Astrocyte (in vitro differentiated cells and primary cell): ENCODE measurements around the gene TMEM87A. TPM values are rescaled to one million over a fixed set of nuclear protein-coding genes. Genes with fewer than 3 reads are reported as not detected.
"Not testable (repeated sequence)": the region's sequence is repeated elsewhere in the genome, so short reads cannot be mapped to it uniquely, and the experiment has no call there.

Source experiments
- DNase-seq: peaks from one replicate; pipeline ENCODE4 v3.0.0-alpha.2; 2010; ENCODE audit warnings: low read depth
- FAIRE-seq: peaks from 2 replicates; lab custom pipeline; 2011; peaks lifted over from hg19 to GRCh38; lab: Jason Lieb, UNC
- H2AFZ ChIP-seq: 2 replicates; pipeline ENCODE4 v1.6.0; 2012; ENCODE audit warnings: low read depth, low read length, inconsistent platforms
- H3K27ac ChIP-seq: 2 replicates; pipeline ENCODE4 v1.5.1; 2011; ENCODE audit warnings: low read depth, low read length, inconsistent platforms
- H3K27me3 ChIP-seq: 2 replicates; pipeline ENCODE4 v1.6.0; 2011; ENCODE audit warnings: low read length, inconsistent platforms; ENCODE audit not compliant: insufficient read depth
- H3K36me3 ChIP-seq: 2 replicates; pipeline ENCODE4 v1.5.1; 2011; ENCODE audit warnings: low read length, inconsistent platforms; ENCODE audit not compliant: insufficient read depth
- H3K4me1 ChIP-seq: 2 replicates; pipeline ENCODE4 v1.5.1; 2011; ENCODE audit warnings: low read length, inconsistent platforms; ENCODE audit not compliant: insufficient read depth
- H3K4me2 ChIP-seq: 2 replicates; pipeline ENCODE4 v1.6.0; 2012; ENCODE audit warnings: low read length, inconsistent platforms
- H3K4me3 ChIP-seq: 2 replicates; pipeline ENCODE4 v1.5.1; 2011; ENCODE audit warnings: low read depth, mild to moderate bottlenecking, low read length, inconsistent platforms; ENCODE audit not compliant: insufficient read depth
- H3K79me2 ChIP-seq: 2 replicates; pipeline ENCODE4 v1.6.0; 2012; ENCODE audit warnings: mild to moderate bottlenecking, low read length, inconsistent platforms; ENCODE audit not compliant: insufficient read depth
- H3K9ac ChIP-seq: 2 replicates; pipeline ENCODE4 v1.6.0; 2012; ENCODE audit warnings: mild to moderate bottlenecking, low read length, inconsistent platforms
- H3K9me3 ChIP-seq: 2 replicates; pipeline ENCODE4 v1.5.1; 2012; ENCODE audit warnings: low read depth, mild to moderate bottlenecking, low read length, inconsistent platforms; ENCODE audit not compliant: insufficient read depth
- H4K20me1 ChIP-seq: 2 replicates; pipeline ENCODE4 v1.6.0; 2012; ENCODE audit warnings: low read length, inconsistent platforms; ENCODE audit not compliant: insufficient read depth
- H3K27ac Mint-ChIP-seq: one replicate; pipeline ENCODE4 v1.8.0; 2021; ENCODE audit warnings: mild to moderate bottlenecking, mixed read lengths; ENCODE audit not compliant: unreplicated experiment
- H3K27me3 Mint-ChIP-seq: one replicate; pipeline ENCODE4 v1.8.0; 2021; ENCODE audit warnings: low read depth, mixed read lengths; ENCODE audit not compliant: unreplicated experiment
- H3K36me3 Mint-ChIP-seq: one replicate; pipeline ENCODE4 v1.8.0; 2021; ENCODE audit warnings: low read depth, mixed read lengths; ENCODE audit not compliant: unreplicated experiment
- H3K4me1 Mint-ChIP-seq: one replicate; pipeline ENCODE4 v1.8.0; 2021; ENCODE audit warnings: low read depth, mixed read lengths; ENCODE audit not compliant: unreplicated experiment
- H3K4me3 Mint-ChIP-seq: one replicate; pipeline ENCODE4 v1.8.0; 2021; ENCODE audit warnings: mild to moderate bottlenecking, moderate library complexity, mixed read lengths; ENCODE audit not compliant: unreplicated experiment
- H3K9me3 Mint-ChIP-seq: one replicate; pipeline ENCODE4 v1.8.0; 2021; ENCODE audit warnings: mild to moderate bottlenecking, mixed read lengths; ENCODE audit not compliant: unreplicated experiment
- CTCF ChIP-seq: IDR thresholded peaks from 2 replicates; pipeline ENCODE4 v1.5.1; 2011; ENCODE audit warnings: low read depth, mild to moderate bottlenecking, inconsistent platforms, low read length, moderate library complexity; ENCODE audit not compliant: insufficient read depth
- EZH2 ChIP-seq: IDR thresholded peaks from 2 replicates; pipeline ENCODE4 v1.6.1; 2012; ENCODE audit warnings: mild to moderate bottlenecking, low read length, inconsistent platforms; ENCODE audit not compliant: insufficient read depth
- total RNA-seq: library from RNA; stranded (reverse); gene quantifications from 2 replicates; pipeline ENCODE4 v1.2.1, GENCODE V29; 2021

Gene TMEM87A
- total RNA-seq, 1 donor from 2014 or later = 40.9 TPM

- H3K4me1 ChIP-seq = no peaks in the 10 kb centered on the region
- H3K36me3 ChIP-seq = no peaks in the 10 kb centered on the region
- H3K27me3 Mint-ChIP-seq = no peaks in the 10 kb centered on the region
Observed at GRCh38 chr15:42306681-42307080, 33.4 kb upstream of the TMEM87A start.

GRCh38 chr15:42301004-42301403 lies 27.8 kb upstream of the TMEM87A start:
- H3K4me3 ChIP-seq, H3K4me2 ChIP-seq, DNase-seq, H3K4me3 Mint-ChIP-seq, H3K27me3 ChIP-seq, H4K20me1 ChIP-seq, H3K9me3 Mint-ChIP-seq, H3K4me1 ChIP-seq, H2AFZ ChIP-seq, H3K79me2 ChIP-seq, H3K27ac Mint-ChIP-seq, H3K27me3 Mint-ChIP-seq, FAIRE-seq, H3K36me3 ChIP-seq, H3K27ac ChIP-seq, H3K4me1 Mint-ChIP-seq, H3K9ac ChIP-seq, H3K9me3 ChIP-seq: not testable (repeated sequence)
- H3K36me3 Mint-ChIP-seq = peaks cover 19% of the 10 kb centered on the region

More at GRCh38 chr15:42306681-42307080, 33.4 kb upstream of the TMEM87A start:
- Histone ChIP-seq H3K27ac (no peak overlapping the region), H3K4me2 (no peak overlapping the region), H4K20me1 (no peaks in the 10 kb centered on the region), H3K27me3 (no peaks in the 10 kb centered on the region), H3K4me3 (no peak overlapping the region), H3K79me2 (no peaks in the 10 kb centered on the region), H2AFZ (no peak overlapping the region), H3K9ac (no peak overlapping the region), H3K9me3 (no peaks in the 10 kb centered on the region)
- H3K4me3 Mint-ChIP-seq = no peak overlapping the region
- H3K36me3 Mint-ChIP-seq = peaks cover 5% of the 10 kb centered on the region
- FAIRE-seq (no peak), DNase-seq (no peak)
- no peaks in the 10 kb centered on the region for H3K4me1 Mint-ChIP-seq
- H3K9me3 Mint-ChIP-seq = peaks cover 6% of the 10 kb centered on the region
- H3K27ac Mint-ChIP-seq = no peak overlapping the region
- no peak for TF ChIP-seq EZH2
- no peak for TF ChIP-seq CTCF

- Mint-ChIP-seq H3K27me3 (no peaks in the 10 kb centered on the region), H3K27ac (no peak overlapping the region), H3K36me3 (no peaks in the 10 kb centered on the region), H3K4me3 (no peak overlapping the region), H3K9me3 (no peaks in the 10 kb centered on the region), H3K4me1 (no peaks in the 10 kb centered on the region)
- Histone ChIP-seq H3K4me1 (no peaks in the 10 kb centered on the region), H3K79me2 (no peaks in the 10 kb centered on the region), H3K4me3 (no peak overlapping the region), H3K36me3 (peaks cover 4% of the 10 kb centered on the region), H2AFZ (no peak overlapping the region), H3K27ac (no peak overlapping the region), H3K27me3 (no peaks in the 10 kb centered on the region), H3K9me3 (no peaks in the 10 kb centered on the region), H4K20me1 (no peaks in the 10 kb centered on the region), H3K4me2 (no peak overlapping the region), H3K9ac (no peak overlapping the region)
- TF ChIP-seq CTCF (no peak), EZH2 (no peak)
- no peak for FAIRE-seq
- no peak for DNase-seq
Observed at GRCh38 chr15:42289166-42289565, 15.9 kb upstream of the TMEM87A start.
